Measurements from ENCODE around the gene FOXC2.

Gene FOXC2

DNA sequence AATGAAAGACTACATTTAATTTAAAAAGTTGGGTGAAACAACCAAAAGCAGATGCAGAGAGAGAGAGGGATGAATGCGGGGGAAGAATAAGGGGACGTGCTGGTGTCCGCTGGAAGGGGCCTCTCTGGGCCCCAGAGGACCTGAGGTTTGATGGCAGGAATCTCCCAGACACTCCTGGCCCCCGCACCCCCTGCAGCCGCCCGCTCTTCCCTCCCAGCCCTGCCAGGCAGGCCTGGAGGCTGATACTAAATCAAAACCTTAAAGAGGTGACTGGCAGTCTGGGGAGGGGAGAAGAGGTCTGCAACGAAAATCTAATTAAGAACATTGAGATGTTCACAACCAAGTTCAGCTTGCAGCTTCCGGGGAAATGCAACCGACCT is 14.2 kb downstream of the FOXC2 start:
- H3K27me3 ChIP-seq (ENCODE audit: low read depth, low read length) = peaks cover 5% of the 10 kb centered on the region; the same call in 1 of the 2 replicates
- no peaks in the 10 kb centered on the region for H4K20me1 ChIP-seq (ENCODE audit: insufficient read depth, low read length)
- no peak overlapping the region for H3K4me2 ChIP-seq (ENCODE audit: low read length)
- H3K27ac ChIP-seq (ENCODE audit: low read length) = no peak overlapping the region
- no peaks in the 10 kb centered on the region for H3K79me2 ChIP-seq (ENCODE audit: low read length)
- no peak for TF ChIP-seq EZH2phosphoT487 (IDR thresholded peaks at IDR 0.05; ENCODE audit: low read depth)
- no peak for TF ChIP-seq CTCF (IDR thresholded peaks at IDR 0.05; ENCODE audit: low read depth, low read length)
- no peaks in the 10 kb centered on the region for H3K9me3 ChIP-seq (ENCODE audit: insufficient read depth, low read length)
- H3K4me3 ChIP-seq (ENCODE audit: low read length) = no peak overlapping the region
- no peaks in the 10 kb centered on the region for H3K36me3 ChIP-seq (replicated peaks; ENCODE audit: low read depth, low read length)
- H3K4me1 ChIP-seq (ENCODE audit: low read length) = no peaks in the 10 kb centered on the region
- no peak overlapping the region for H3K9ac ChIP-seq (ENCODE audit: low read length)
- H2AFZ ChIP-seq (ENCODE audit: low read depth, low read length) = no peak overlapping the region

DNA sequence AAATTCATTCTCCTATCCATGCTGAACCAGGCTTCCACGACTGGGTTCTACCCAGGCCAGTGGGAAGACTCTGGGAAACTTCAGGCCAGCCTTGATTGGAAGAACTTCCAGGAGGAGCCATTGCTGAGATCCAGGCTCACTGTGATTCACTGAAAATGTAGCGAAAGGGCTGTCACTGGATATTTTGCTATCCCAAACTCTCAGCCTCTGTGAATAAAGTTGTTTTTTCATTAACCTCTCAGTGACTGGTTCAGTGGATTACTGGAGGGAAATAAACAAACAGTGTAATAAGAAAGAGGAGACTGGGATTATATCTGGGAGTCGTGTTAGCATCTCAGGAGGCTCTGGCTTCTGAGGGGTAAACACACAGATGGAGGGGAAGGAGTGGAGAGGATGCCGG is 14.8 kb downstream of the FOXC2 start:
- Histone ChIP-seq H3K9me3 (ENCODE audit: insufficient read depth, low read length) (no peaks in the 10 kb centered on the region), H4K20me1 (ENCODE audit: insufficient read depth, low read length) (no peaks in the 10 kb centered on the region), H3K4me2 (ENCODE audit: low read length) (no peak overlapping the region), H3K27me3 (ENCODE audit: low read depth, low read length) (peaks cover 5% of the 10 kb centered on the region; the same call in 1 of the 2 replicates), H2AFZ (ENCODE audit: low read depth, low read length) (no peak overlapping the region), H3K27ac (ENCODE audit: low read length) (no peak overlapping the region), H3K36me3 (replicated peaks; ENCODE audit: low read depth, low read length) (no peaks in the 10 kb centered on the region), H3K4me1 (ENCODE audit: low read length) (no peaks in the 10 kb centered on the region), H3K79me2 (ENCODE audit: low read length) (no peaks in the 10 kb centered on the region), H3K4me3 (ENCODE audit: low read length) (no peak overlapping the region), H3K9ac (ENCODE audit: low read length) (no peak overlapping the region)
- no peak for TF ChIP-seq EZH2phosphoT487 (IDR thresholded peaks at IDR 0.05; ENCODE audit: low read depth)
- no peak for TF ChIP-seq CTCF (IDR thresholded peaks at IDR 0.05; ENCODE audit: low read depth, low read length)

DNA sequence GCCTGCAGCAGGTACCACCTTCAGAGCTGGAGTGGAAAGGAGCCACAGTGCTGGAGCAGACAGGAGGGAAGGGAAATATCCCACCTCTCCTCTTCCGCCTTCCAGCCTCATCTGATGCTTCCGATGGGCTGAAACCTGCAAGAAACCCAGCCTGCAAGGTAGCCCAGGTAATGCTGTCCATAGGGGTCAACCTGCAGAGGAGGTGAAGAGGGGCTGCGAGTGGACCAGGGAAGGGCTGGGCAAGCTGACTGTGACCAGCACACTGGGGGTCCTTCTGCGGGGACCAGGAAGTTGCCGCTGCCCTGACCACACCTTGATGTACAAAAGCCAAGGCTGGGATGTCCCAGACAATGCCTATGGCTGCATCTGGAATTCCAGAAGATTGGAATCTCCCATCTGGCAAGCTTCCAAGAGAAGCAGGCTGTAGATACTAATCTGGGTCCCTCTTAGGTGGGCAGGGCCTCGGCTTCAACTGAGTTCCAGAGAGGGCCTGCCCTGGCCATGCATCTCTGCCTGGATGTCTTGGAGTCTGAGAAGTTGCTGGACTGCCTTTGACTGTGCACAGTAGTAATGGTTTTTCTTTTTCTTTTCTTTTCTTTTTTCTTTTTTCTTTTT is 17.5 kb downstream of the FOXC2 start:
- Histone ChIP-seq H3K36me3 (replicated peaks; ENCODE audit: low read depth, low read length) (no peaks in the 10 kb centered on the region), H3K9ac (ENCODE audit: low read length) (no peak overlapping the region), H4K20me1 (ENCODE audit: insufficient read depth, low read length) (no peaks in the 10 kb centered on the region), H3K27ac (ENCODE audit: low read length) (no peak overlapping the region), H3K9me3 (ENCODE audit: insufficient read depth, low read length) (no peaks in the 10 kb centered on the region), H3K4me3 (ENCODE audit: low read length) (no peak overlapping the region), H2AFZ (ENCODE audit: low read depth, low read length) (no peak overlapping the region), H3K27me3 (ENCODE audit: low read depth, low read length) (peaks cover 5% of the 10 kb centered on the region; the same call in 1 of the 2 replicates), H3K4me2 (ENCODE audit: low read length) (no peak overlapping the region), H3K4me1 (ENCODE audit: low read length) (no peaks in the 10 kb centered on the region), H3K79me2 (ENCODE audit: low read length) (no peaks in the 10 kb centered on the region)
- TF ChIP-seq CTCF (IDR thresholded peaks at IDR 0.05; ENCODE audit: low read depth, low read length) = no peak
- no peak for TF ChIP-seq EZH2phosphoT487 (IDR thresholded peaks at IDR 0.05; ENCODE audit: low read depth)

- no peak overlapping the region for H2AFZ ChIP-seq (ENCODE audit: low read depth, low read length)
- H3K9me3 ChIP-seq (ENCODE audit: insufficient read depth, low read length) = no peaks in the 10 kb centered on the region
- TF ChIP-seq CTCF (IDR thresholded peaks at IDR 0.05; ENCODE audit: low read depth, low read length) (no peak), EZH2phosphoT487 (IDR thresholded peaks at IDR 0.05; ENCODE audit: low read depth) (no peak)
- no peak overlapping the region for H3K4me2 ChIP-seq (ENCODE audit: low read length)
- H3K4me3 ChIP-seq (ENCODE audit: low read length) = no peak overlapping the region
- H3K4me1 ChIP-seq (ENCODE audit: low read length) = no peaks in the 10 kb centered on the region
- no peak overlapping the region for H3K9ac ChIP-seq (ENCODE audit: low read length)
- H3K36me3 ChIP-seq (replicated peaks; ENCODE audit: low read depth, low read length) = no peaks in the 10 kb centered on the region
- no peaks in the 10 kb centered on the region for H3K79me2 ChIP-seq (ENCODE audit: low read length)
- H3K27ac ChIP-seq (ENCODE audit: low read length) = no peak overlapping the region
- peaks cover 9% of the 10 kb centered on the region; the same call in 1 of the 2 replicates for H3K27me3 ChIP-seq (ENCODE audit: low read depth, low read length)
- H4K20me1 ChIP-seq (ENCODE audit: insufficient read depth, low read length) = no peaks in the 10 kb centered on the region
Observed at GRCh38 chr16:86584726-86585721, 18.4 kb downstream of the FOXC2 start.

All from OCI-LY3 (cell line).